ENCODE measurements around the gene GRIA1.

GRIA1 gene

DNA sequence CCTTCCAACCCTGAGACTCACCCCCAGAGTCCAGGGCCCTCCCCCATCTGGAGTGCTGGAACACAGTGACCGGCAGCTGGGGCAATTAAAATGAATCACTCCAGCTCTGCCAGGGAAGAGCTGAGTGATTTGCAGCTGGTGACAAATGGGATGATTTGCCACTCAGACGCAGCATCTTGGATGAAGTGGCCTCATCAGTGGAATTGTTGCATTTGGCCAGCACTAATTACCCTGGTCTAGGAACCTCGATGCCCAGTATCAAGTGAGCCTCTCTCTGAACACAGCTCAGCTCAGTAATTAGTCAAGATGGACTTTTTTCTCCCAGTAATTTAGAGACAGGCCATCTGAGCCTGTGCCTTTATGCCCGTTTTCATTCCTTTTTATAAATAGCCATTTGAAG, 259.5 kb downstream of the GRIA1 start:
- Mint-ChIP-seq H3K36me3 (ENCODE audit: low read depth) (no peaks in the 10 kb centered on the region), H3K27me3 (no peaks in the 10 kb centered on the region), H3K4me3 (no peak overlapping the region), H3K9me3 (peaks cover 3% of the 10 kb centered on the region), H3K4me1 (ENCODE audit: low read depth) (no peaks in the 10 kb centered on the region), H3K27ac (no peak overlapping the region)
- DNase-seq: no peak

GRCh38 chr5:153751251-153751650, 260.8 kb downstream of the GRIA1 start:
- H3K36me3 Mint-ChIP-seq (ENCODE audit: low read depth): no peaks in the 10 kb centered on the region
- H3K9me3 Mint-ChIP-seq: peaks cover 3% of the 10 kb centered on the region
- no peaks in the 10 kb centered on the region for H3K4me1 Mint-ChIP-seq (ENCODE audit: low read depth)
- no peak overlapping the region for H3K4me3 Mint-ChIP-seq
- no peak for DNase-seq
- no peaks in the 10 kb centered on the region for H3K27me3 Mint-ChIP-seq
- H3K27ac Mint-ChIP-seq: no peak overlapping the region

DNA sequence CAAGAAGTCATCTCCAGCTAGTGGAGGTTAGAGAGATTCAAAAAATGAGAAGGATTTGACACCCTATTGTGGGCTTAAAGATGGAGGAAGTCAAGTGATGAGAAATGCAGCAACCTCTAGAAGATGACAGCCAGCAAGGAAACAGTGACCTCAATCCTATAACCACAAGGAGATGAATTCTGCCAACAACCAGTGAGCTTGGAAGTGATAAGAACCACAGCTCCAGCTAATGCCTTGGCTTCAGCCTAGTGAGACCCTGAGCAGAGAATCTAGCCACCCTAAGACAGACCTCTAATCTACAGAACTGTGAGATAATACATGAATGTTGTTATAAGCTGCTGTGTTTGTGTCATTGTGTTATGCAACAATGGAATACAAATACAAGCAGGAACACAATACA, 262.4 kb downstream of the GRIA1 start:
- Mint-ChIP-seq H3K4me1 (ENCODE audit: low read depth) (no peaks in the 10 kb centered on the region), H3K27ac (no peak overlapping the region), H3K36me3 (ENCODE audit: low read depth) (no peaks in the 10 kb centered on the region), H3K4me3 (no peak overlapping the region), H3K27me3 (no peaks in the 10 kb centered on the region), H3K9me3 (peaks cover 10% of the 10 kb centered on the region)
- no peak for DNase-seq

DNA sequence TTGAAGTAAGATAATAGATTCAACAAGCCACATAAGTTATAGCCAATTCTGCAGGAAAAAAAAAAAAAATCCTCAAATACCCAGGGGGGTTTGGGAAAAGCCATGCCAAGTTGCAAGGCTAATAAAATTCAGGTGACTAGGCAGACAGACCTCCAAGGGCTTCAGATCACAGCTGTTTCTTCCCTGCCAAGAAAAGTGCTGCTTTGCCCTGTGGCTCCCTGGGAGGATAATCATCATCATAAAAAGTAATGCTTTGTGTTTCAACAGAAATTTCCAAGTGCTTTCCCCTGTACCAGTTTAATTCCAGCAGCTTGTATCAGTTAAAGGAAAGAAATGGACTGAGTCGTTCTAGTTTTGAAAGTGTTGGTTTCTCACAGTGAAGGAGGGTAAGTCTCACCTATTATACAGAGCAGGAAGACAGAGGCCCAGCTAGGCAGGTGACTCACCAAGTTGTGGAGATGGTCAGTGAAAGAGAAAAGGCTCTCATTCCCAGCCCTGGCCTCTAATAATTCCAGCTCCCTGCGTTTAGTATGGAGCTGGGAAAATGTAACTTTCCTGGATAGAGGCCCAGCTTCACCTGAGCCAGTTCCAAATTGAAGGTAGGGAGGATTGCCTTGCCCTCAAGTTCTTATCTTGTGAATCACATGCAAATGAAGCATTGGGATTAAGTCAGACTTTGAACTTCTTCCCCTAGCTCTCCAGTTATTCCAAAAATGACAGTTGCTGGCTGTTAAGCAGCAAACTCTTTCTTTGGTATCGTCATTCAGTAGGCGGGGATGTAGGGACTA, 263.4 kb downstream of the GRIA1 start:
- no peak for DNase-seq
- H3K36me3 Mint-ChIP-seq (ENCODE audit: low read depth): no peaks in the 10 kb centered on the region

DNA sequence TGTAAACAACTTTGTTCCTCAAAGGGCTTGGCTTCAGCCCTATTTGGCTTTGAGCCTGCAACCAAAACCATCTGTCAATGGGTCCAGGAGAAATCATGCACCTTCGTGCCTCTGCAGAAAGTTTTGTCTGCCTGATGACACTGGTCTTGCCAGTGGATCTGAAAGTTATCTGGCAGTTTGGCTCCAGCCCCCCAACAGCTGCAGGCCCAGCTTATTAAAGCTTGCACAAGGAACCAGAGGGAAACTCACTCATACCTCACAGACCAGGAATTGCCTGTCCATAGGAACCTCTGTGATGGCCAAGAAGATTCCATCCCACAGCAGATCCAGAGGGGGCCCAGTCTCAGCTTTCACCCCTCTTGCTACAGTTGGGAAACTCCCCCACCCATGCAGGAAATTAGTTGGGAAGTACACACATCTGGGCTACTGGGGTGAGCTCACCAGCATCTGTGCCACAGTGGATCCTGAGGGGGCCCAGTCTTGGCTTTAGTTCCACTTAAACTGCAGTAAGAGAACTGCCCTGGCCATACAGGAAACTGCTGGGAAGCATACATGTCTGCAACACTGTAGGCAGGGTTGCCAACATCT, 265.5 kb downstream of the GRIA1 start:
- Mint-ChIP-seq H3K27ac (no peak overlapping the region), H3K4me1 (ENCODE audit: low read depth) (no peaks in the 10 kb centered on the region), H3K36me3 (ENCODE audit: low read depth) (no peaks in the 10 kb centered on the region), H3K9me3 (peaks cover 10% of the 10 kb centered on the region), H3K27me3 (no peaks in the 10 kb centered on the region), H3K4me3 (no peak overlapping the region)
- no peak for DNase-seq

More for the DNA sequence above, 263.4 kb downstream of the GRIA1 start:
- H3K27me3 Mint-ChIP-seq: no peaks in the 10 kb centered on the region
- no peak overlapping the region for H3K4me3 Mint-ChIP-seq
- H3K27ac Mint-ChIP-seq: no peak overlapping the region
- H3K9me3 Mint-ChIP-seq: peaks cover 10% of the 10 kb centered on the region
- H3K4me1 Mint-ChIP-seq (ENCODE audit: low read depth): no peaks in the 10 kb centered on the region

- no peak overlapping the region for H3K27ac Mint-ChIP-seq
- no peak overlapping the region for H3K4me3 Mint-ChIP-seq
- H3K9me3 Mint-ChIP-seq: peaks cover 10% of the 10 kb centered on the region
- no peak for DNase-seq
- no peaks in the 10 kb centered on the region for H3K27me3 Mint-ChIP-seq
- no peaks in the 10 kb centered on the region for H3K36me3 Mint-ChIP-seq (ENCODE audit: low read depth)
- no peaks in the 10 kb centered on the region for H3K4me1 Mint-ChIP-seq (ENCODE audit: low read depth)
Observed at GRCh38 chr5:153756540-153756939, 266.1 kb downstream of the GRIA1 start.

- Mint-ChIP-seq H3K36me3 (ENCODE audit: low read depth) (no peaks in the 10 kb centered on the region), H3K27me3 (no peaks in the 10 kb centered on the region), H3K27ac (no peak overlapping the region), H3K4me1 (ENCODE audit: low read depth) (no peaks in the 10 kb centered on the region), H3K4me3 (no peak overlapping the region), H3K9me3 (no peaks in the 10 kb centered on the region)
- DNase-seq: no peak
Observed at GRCh38 chr5:153765987-153766386, 275.5 kb downstream of the GRIA1 start.

- DNase-seq: no peak
- H3K4me3 Mint-ChIP-seq: no peak overlapping the region
- H3K27ac Mint-ChIP-seq: no peak overlapping the region
- no peaks in the 10 kb centered on the region for H3K27me3 Mint-ChIP-seq
- no peaks in the 10 kb centered on the region for H3K4me1 Mint-ChIP-seq (ENCODE audit: low read depth)
- H3K9me3 Mint-ChIP-seq: no peaks in the 10 kb centered on the region
- H3K36me3 Mint-ChIP-seq (ENCODE audit: low read depth): no peaks in the 10 kb centered on the region
Observed at GRCh38 chr5:153767221-153768188, 277.0 kb downstream of the GRIA1 start.

GRCh38 chr5:153770066-153770465, 279.6 kb downstream of the GRIA1 start:
- no peak for DNase-seq
- Mint-ChIP-seq H3K36me3 (ENCODE audit: low read depth) (no peaks in the 10 kb centered on the region), H3K4me3 (no peak overlapping the region), H3K27me3 (no peaks in the 10 kb centered on the region), H3K27ac (no peak overlapping the region), H3K4me1 (ENCODE audit: low read depth) (no peaks in the 10 kb centered on the region), H3K9me3 (no peaks in the 10 kb centered on the region)

DNA sequence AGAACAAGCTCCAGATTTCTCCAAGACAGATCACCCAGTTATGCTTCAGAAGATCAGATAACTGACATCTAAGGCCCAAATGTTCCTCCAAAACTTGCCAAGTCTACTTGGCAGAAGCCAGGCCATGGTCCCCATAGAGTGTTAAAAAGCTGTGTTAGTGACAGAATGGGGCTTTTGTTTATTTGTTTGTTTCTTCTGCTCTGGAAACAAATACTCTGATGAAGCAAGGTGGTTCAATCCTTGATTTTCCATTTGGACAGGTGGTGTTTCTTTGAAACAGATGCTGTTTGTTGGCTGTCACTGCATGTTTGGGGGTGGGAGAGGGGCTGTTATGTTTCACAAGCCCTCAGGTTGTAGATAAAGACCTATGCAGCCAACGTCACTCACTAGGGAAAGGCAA, 284.2 kb downstream of the GRIA1 start:
- H3K27ac Mint-ChIP-seq: no peak overlapping the region
- DNase-seq: no peak
- H3K27me3 Mint-ChIP-seq: no peaks in the 10 kb centered on the region
- H3K36me3 Mint-ChIP-seq (ENCODE audit: low read depth): no peaks in the 10 kb centered on the region
- no peaks in the 10 kb centered on the region for H3K9me3 Mint-ChIP-seq
- no peak overlapping the region for H3K4me3 Mint-ChIP-seq
- H3K4me1 Mint-ChIP-seq (ENCODE audit: low read depth): no peaks in the 10 kb centered on the region

DNA sequence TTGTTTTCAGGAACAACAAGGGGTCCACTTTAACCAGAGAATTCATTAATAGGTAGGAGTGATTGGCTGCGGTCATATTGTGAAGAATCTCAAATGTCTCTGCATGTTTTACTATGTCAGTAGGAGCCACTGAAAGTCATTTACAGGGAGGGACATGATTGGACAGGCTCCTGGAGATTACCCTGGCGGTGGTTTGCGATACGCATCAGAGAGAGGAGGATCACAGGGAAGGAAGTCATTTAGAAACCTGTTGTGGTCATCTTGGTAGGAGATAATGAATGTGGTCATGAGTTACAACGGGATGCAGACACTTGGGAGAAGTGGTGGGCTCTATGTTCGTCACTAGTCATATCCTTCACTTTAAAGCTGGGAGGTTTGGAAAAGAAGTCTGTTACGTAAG, 285.5 kb downstream of the GRIA1 start:
- DNase-seq: no peak
- Mint-ChIP-seq H3K36me3 (ENCODE audit: low read depth) (no peaks in the 10 kb centered on the region), H3K9me3 (no peaks in the 10 kb centered on the region), H3K4me1 (ENCODE audit: low read depth) (no peaks in the 10 kb centered on the region), H3K27ac (no peak overlapping the region), H3K27me3 (no peaks in the 10 kb centered on the region), H3K4me3 (no peak overlapping the region)

DNA sequence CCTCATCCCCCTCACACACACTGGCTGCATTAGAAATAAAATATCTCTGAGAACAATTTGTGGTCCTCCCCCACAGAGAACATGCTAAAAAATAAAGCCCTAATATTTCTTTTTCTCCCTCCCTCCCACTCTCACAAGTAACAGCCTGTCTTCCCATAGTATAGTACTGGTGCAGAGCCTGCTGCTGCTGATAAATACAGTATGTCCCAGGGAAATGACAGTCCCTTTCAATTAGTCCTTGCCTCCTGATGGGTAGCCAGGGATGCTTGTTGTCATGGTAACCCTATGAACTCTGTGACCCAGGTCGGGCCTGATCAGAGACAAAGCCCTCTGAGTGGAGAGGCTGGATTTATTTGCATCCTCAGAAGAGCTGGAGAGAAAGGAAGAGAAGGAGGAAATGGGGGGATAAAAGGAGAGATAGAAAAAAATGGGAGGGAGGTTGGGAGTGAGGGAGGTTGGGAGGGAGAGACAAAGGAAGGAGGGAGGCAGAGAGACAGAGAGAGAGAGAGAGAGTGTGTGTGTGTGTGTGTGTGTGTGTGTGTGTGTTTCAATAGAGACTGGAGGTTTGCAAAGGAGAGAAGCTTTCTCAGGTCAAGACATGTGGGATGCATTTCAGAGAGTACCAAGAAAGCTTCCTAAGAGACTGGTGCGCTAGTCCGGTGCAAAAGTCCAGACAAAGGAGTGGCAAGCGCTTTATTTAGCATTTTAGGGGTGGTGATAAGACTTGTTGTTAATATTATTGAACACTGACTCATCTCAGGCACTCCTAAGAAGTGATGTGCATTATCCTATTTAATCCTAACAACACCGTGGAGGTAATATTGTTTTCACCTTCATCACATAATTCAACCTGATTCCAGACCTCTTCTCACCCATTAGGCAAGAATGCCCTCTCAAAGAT, 287.5 kb downstream of the GRIA1 start:
- no peak for DNase-seq
- Mint-ChIP-seq H3K9me3 (no peaks in the 10 kb centered on the region), H3K36me3 (ENCODE audit: low read depth) (no peaks in the 10 kb centered on the region), H3K4me3 (no peak overlapping the region), H3K27me3 (no peaks in the 10 kb centered on the region), H3K4me1 (ENCODE audit: low read depth) (no peaks in the 10 kb centered on the region), H3K27ac (no peak overlapping the region)

DNA sequence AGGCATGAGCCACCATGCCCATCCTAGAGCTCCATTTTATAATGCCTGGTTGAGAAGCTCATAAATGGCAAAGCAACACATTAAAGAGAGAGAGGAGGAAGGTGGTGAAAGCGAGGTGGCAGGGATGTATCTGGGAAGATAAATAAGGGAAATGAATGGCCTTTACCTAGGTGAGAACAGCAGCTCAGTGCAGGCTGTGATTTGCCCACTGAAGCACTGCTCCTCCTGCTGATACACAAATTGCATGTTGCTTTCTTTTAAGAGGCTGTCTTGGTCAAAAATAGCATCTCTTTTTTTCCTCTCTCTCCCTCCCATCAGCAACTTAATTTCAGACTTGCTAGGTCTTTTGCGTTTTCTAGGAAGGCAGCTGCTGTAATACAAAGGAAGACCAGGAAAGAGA, 289.4 kb downstream of the GRIA1 start:
- Mint-ChIP-seq H3K9me3 (no peaks in the 10 kb centered on the region), H3K4me3 (no peak overlapping the region), H3K36me3 (ENCODE audit: low read depth) (no peaks in the 10 kb centered on the region), H3K4me1 (ENCODE audit: low read depth) (no peaks in the 10 kb centered on the region), H3K27ac (no peak overlapping the region), H3K27me3 (no peaks in the 10 kb centered on the region)
- DNase-seq: no peak
